Testis (tissue), 2 donors: Measurements from ENCODE around the gene MYADML2.

Source experiments
- POLR2A ChIP-seq: fragments of 450-650 bp; IDR thresholded peaks from one replicate; pipeline ENCODE4 v1.6.1; 2017; ENCODE audit warnings: antibody characterized with exemption, mild to moderate bottlenecking, moderate library complexity
- TF ChIP-seq, protein P1 (sequence below), 3 experiments: fragments of 450-650 bp in 2 of 3; fragments of 200-600 bp in 1 of 3; sonication (generic) in 1 of 3; IDR thresholded peaks; one replicate each; pipeline ENCODE4 v1.5.1; 2016 to 2019; ENCODE audit warnings: antibody characterized with exemption in 3 of 3, mild to moderate bottlenecking in 2 of 3, moderate library complexity in 1 of 3

DNA sequence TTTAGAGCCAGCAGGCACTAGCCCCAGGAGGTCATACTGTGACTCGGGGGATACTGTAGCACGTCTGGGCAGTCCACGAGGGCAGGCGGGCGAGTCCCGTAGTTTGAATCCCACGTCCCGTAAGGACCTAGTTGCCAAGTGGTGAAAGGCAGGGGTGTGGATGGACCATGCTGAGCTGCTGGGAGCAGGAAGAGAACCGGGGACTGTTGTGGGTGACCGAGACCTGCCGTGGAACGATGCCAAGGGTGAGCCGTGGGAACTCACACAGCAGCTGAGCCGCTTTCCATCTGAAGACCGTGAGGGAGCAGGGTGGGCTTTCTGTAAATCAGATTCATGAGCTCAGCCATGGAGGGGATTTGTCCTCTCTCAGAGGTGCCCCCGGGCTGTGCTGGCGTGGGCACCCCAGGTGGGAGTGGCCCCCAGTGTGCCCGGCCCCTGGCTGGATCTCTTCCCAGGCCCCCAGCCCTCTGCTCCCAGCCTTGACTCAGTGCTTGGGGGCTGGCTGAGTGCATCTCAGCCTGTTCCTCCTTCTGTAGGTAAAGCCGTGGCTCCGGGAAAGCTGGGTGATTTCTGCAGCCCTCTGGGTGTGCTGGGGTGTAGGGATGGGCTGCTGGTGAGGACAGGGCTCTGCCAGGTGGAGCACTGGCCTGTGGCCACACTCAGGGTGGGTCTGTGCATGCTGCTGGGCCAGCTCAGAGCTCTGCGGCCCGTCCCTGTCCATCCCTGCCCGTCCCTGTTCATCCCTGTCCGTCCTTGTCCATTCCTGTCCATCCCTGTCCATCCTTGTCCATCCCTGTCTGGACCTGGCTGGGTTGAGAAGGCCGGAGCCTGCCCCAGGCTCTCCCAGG lies 44.0 kb upstream of the MYADML2 start:
- TF ChIP-seq POLR2A, result no peak
- TF ChIP-seq, protein P1, sequence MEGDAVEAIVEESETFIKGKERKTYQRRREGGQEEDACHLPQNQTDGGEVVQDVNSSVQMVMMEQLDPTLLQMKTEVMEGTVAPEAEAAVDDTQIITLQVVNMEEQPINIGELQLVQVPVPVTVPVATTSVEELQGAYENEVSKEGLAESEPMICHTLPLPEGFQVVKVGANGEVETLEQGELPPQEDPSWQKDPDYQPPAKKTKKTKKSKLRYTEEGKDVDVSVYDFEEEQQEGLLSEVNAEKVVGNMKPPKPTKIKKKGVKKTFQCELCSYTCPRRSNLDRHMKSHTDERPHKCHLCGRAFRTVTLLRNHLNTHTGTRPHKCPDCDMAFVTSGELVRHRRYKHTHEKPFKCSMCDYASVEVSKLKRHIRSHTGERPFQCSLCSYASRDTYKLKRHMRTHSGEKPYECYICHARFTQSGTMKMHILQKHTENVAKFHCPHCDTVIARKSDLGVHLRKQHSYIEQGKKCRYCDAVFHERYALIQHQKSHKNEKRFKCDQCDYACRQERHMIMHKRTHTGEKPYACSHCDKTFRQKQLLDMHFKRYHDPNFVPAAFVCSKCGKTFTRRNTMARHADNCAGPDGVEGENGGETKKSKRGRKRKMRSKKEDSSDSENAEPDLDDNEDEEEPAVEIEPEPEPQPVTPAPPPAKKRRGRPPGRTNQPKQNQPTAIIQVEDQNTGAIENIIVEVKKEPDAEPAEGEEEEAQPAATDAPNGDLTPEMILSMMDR (IDR thresholded peaks at IDR 0.05), result no peak
